GM19438 (cell line): ENCODE measurements around the gene PEX11G.
A peak's percentile ranks its signal among the peaks of the same experiment; 100 is the strongest.

ENCODE experiments used
- ATAC-seq: cut with Tn5 transposase; IDR thresholded peaks from one replicate; pipeline ENCODE4 v1.9.1; 2021; ENCODE audit warnings: low read depth; ENCODE audit not compliant: unreplicated experiment

The PEX11G gene

GRCh38 chr19:7522072-7522922, 33.5 kb upstream of the PEX11G start, which contains the start of gene MCOLN1:
Gene MCOLN1, plus strand, starts transcription at chr19:7522624. Its CDS starts 127 bp downstream, at chr19:7522751.
- ATAC-seq: peak; percentile 75

- no peak for ATAC-seq
These were observed 32.8 kb upstream of the PEX11G start for GRCh38 chr19:7521551-7522071.

GRCh38 chr19:7520131-7521051, 31.6 kb upstream of the PEX11G start:
- ATAC-seq: no peak

GRCh38 chr19:7519361-7520130, 30.7 kb upstream of the PEX11G start:
- no peak for ATAC-seq

GRCh38 chr19:7516878-7517277, 28.0 kb upstream of the PEX11G start:
- no peak for ATAC-seq

GRCh38 chr19:7516333-7516732, 27.5 kb upstream of the PEX11G start:
- ATAC-seq: no peak

- no peak for ATAC-seq
These were observed 26.9 kb upstream of the PEX11G start, which contains the start of gene ZNF358 for GRCh38 chr19:7515645-7516151. Gene ZNF358, plus strand, starts transcription at chr19:7516103. Its CDS starts 3,140 bp downstream, at chr19:7519243.

- ATAC-seq: no peak
These were observed 26.3 kb upstream of the PEX11G start for GRCh38 chr19:7515110-7515644.

- ATAC-seq: no peak
These were observed 25.2 kb upstream of the PEX11G start for GRCh38 chr19:7513809-7514642.

- no peak for ATAC-seq
These were observed 23.6 kb upstream of the PEX11G start for GRCh38 chr19:7512400-7512851.

GRCh38 chr19:7509625-7510024, 20.8 kb upstream of the PEX11G start:
- no peak for ATAC-seq

GRCh38 chr19:7507884-7508283, 19.0 kb upstream of the PEX11G start:
- no peak for ATAC-seq

GRCh38 chr19:7506385-7507328, 17.8 kb upstream of the PEX11G start:
- no peak for ATAC-seq

GRCh38 chr19:7505682-7506384, 17.0 kb upstream of the PEX11G start:
- no peak for ATAC-seq

- ATAC-seq: no peak
These were observed 16.4 kb upstream of the PEX11G start for GRCh38 chr19:7505288-7505681.

GRCh38 chr19:7504684-7505083, 15.8 kb upstream of the PEX11G start:
- ATAC-seq: no peak

GRCh38 chr19:7502552-7502951, 13.7 kb upstream of the PEX11G start:
- no peak for ATAC-seq
